GM10266 (cell line): ENCODE measurements around the gene STX18.
"Not testable (repeated sequence)": the region's sequence is repeated elsewhere in the genome, so short reads cannot be mapped to it uniquely, and the experiment has no call there.

Experiments
- DNase-seq: peaks from one replicate; pipeline ENCODE4 v3.0.0; 2012; ENCODE audit errors: extremely low spot score
- CTCF ChIP-seq: IDR thresholded peaks from 2 replicates; pipeline ENCODE4 v1.5.1; 2012; ENCODE audit warnings: mild to moderate bottlenecking, low read depth; ENCODE audit not compliant: control insufficient read depth, insufficient read depth; ENCODE audit errors: missing control alignments

Gene STX18

DNA sequence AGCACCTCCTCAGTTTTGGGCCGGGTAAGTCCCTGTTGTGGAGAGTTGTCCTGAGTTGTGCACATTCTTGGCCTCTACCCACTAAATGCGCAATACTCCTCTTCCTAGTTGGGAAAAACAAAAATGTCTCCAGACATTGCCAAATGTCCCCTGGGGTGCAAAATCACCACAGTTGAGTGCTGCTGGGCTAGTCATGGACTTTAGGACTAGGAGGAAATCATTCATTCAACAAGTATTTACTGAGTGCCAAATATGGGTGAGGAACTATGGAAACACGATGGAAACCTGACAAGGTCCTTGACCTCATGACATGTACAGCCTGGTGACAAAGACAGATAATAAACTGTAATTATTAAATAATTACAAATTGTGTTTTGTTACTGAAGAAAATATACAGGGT, 71.6 kb downstream of the STX18 start:
- DNase-seq = no peak
- TF ChIP-seq CTCF = no peak

GRCh38 chr4:4465238-4465637, 76.6 kb downstream of the STX18 start:
- DNase-seq = not testable (repeated sequence)

GRCh38 chr4:4462970-4463369, 78.9 kb downstream of the STX18 start:
- TF ChIP-seq CTCF = no peak
- DNase-seq = no peak

- no peak for DNase-seq
- no peak for TF ChIP-seq CTCF
Measured at GRCh38 chr4:4461850-4462249, 80.0 kb downstream of the STX18 start.

GRCh38 chr4:4461178-4461577, 80.7 kb downstream of the STX18 start:
- no peak for TF ChIP-seq CTCF
- no peak for DNase-seq

- DNase-seq = no peak
- TF ChIP-seq CTCF = no peak
Measured at GRCh38 chr4:4460759-4461158, 81.1 kb downstream of the STX18 start.

- no peak for DNase-seq
- TF ChIP-seq CTCF = no peak
Measured at GRCh38 chr4:4459181-4459580, 82.7 kb downstream of the STX18 start.

DNA sequence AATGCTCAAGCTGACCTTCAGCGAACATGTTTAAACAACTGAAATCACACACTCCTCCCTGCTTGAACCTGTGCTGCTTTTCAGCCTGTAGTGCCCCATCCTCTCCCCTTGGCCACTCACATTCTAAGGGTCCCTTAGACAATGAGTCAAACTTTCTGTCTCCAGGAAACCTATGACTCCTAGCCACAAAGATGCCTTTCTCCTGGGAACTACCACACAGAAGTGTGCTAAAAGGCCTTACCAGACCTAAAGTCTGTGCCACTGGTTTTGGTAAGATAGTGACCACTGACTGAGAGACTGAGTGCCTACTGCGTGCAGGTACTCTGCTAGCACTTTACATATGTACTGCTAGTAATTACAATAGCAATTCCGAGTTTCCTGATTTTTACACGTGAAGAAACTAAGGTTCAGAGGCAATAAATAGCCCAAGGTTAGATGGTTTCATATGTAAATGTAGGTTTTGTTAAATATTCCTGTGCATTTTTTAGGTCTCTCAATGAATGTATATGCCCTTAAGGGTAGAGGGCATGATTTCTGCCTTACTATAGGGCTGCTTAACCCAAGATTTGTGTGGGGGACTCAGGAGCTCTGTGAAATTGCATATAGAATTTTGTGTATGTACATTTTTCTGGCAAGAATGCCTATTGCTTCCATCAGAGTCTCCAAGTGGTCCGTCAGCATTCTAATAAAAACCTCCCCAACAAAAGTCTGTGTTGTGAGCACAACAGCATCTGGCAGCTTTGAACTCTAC, 83.9 kb downstream of the STX18 start:
- DNase-seq = no peak
- TF ChIP-seq CTCF = no peak
